HG02571 (cell line): ENCODE results near the gene KDM2B.

ENCODE experiments used
- ATAC-seq: cut with Tn5 transposase; IDR thresholded peaks from one replicate; pipeline ENCODE4 v1.9.1; 2021; ENCODE audit warnings: mild to moderate bottlenecking, moderate library complexity; ENCODE audit not compliant: unreplicated experiment

KDM2B gene

DNA sequence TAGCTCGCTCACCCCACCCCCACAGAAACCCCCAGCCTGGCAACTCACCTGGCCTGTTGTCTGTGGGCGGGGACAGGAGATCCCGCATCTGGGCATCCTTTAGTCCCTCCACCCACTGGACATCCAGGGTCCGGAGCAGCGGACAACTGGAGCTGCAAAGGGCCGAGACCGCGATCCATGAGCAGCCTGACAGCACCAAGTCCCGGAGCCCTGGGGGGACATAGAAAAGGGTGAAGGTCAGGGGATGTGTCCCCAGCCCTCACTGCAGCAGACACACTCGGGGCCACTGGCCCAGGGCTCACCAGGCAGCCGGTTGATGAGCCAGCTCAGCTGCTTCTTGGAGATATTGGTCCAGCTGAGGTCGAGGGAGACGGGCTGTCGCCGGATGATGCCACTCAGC, 140.1 kb downstream of the KDM2B start:
- ATAC-seq: no peak

DNA sequence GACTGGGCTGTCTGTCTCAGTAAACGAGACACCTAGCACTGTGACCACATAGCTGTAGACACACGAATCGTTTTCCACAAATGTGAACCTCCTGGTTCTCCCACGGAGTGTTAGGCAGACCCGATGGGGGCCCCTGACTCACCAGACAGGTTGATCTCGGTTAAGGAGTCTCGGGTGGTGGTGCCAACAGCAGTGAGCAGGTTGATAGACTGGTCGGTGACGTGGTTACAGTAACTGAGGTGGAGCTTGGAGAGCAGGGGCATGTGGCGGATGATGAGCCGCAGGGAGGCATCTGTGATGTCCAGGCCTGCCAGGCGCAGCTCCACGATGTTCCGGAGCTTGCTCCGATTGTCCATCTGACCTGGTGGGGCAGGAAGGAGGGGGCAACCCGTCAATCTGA, 141.1 kb downstream of the KDM2B start:
- no peak for ATAC-seq

GRCh38 chr12:121438905-121439304, 141.9 kb downstream of the KDM2B start:
- ATAC-seq: no peak

DNA sequence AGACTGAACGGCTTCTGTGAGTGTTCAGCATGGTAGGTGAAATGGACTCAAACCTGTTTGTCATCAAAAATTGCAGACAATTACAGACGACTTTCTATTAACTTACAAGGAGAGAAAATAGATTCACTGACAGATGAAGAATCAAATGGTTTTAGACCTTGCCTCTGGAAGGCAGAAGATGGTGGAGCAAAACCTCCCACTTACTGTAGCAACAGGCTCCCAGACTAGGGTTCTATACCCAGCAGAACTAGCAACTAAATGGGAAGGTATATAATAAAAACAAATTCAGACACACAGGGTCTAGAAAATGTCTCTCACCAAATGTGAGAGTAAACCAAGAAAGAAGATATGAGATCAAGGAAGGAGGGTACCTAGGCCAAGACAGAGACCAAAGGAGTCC, 144.1 kb downstream of the KDM2B start:
- ATAC-seq: no peak

GRCh38 chr12:121432740-121433480, 147.9 kb downstream of the KDM2B start:
- ATAC-seq: no peak

- no peak for ATAC-seq
These were observed 149.9 kb downstream of the KDM2B start for GRCh38 chr12:121430833-121431415.

- ATAC-seq: no peak
These were observed 151.9 kb downstream of the KDM2B start for GRCh38 chr12:121428883-121429282.

DNA sequence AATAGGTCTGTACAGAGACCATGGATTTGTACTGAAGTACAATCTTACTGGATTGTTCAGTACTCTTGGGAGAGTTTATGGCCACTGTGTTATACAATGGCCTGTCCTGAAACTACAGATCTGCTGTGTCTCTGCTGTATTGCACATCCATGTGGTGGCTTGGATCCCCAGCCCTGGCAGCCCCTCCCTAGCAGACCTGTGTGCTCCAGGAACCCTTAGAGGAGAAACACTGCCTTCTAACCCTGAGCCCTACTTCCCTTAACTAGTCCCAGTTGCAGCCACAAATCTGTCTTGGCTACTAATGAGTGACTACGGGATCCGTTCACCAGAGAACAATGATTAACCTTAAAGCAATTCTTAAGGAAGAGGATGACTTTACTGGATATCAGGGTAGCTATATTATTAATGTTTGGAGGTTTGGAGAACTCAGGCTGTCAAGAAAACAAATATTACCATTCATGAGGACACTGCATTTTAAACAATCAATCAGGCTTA, 153.2 kb downstream of the KDM2B start:
- no peak for ATAC-seq

- no peak for ATAC-seq
These were observed 156.2 kb downstream of the KDM2B start for GRCh38 chr12:121424624-121424975.

- no peak for ATAC-seq
These were observed 156.9 kb downstream of the KDM2B start for GRCh38 chr12:121423682-121424623.

GRCh38 chr12:121423253-121423652, 157.6 kb downstream of the KDM2B start:
- ATAC-seq: no peak

- no peak for ATAC-seq
These were observed 160.7 kb downstream of the KDM2B start for GRCh38 chr12:121420109-121420508.

GRCh38 chr12:121417847-121418246, 163.0 kb downstream of the KDM2B start:
- no peak for ATAC-seq

DNA sequence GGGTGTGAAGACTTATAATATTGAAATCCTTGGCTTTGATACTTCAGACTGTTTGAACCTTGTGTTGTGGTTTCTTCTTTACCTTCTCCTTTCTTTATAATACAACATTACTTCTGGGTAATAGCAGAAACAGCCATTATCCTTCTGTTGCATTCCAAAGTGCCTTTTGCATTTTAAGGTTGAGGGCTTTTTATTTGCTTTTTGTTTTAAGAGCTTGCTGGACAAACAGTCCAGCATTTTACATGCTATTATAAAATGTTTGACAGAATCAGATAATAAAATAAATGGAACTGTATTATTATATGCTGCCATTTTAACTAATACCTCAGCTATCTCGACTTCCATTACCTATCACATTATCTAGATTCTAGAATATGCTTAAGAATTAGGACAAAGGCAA, 166.9 kb downstream of the KDM2B start:
- no peak for ATAC-seq

GRCh38 chr12:121405211-121405610, 175.6 kb downstream of the KDM2B start:
- ATAC-seq: no peak

DNA sequence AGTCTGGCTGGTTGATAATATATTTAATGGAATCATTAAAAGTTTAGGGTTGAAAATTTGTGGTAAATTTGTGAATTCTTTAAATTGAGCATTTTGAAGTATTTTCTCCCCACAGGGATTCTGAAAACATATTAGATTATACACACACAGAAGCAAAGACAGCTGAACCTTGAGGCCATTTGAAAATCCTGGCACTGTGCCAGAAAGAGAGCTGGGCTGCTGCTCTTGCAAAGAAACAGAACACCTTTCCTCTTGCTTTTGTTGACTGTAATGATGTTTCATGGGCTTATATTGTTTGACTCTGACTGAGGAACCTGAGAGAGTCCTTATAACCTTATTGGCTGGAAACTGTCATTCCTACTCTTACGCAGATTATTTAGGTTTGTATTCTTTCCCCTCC, 176.1 kb downstream of the KDM2B start:
- ATAC-seq: no peak

- no peak for ATAC-seq
These were observed 177.1 kb downstream of the KDM2B start for GRCh38 chr12:121403721-121404120.

DNA sequence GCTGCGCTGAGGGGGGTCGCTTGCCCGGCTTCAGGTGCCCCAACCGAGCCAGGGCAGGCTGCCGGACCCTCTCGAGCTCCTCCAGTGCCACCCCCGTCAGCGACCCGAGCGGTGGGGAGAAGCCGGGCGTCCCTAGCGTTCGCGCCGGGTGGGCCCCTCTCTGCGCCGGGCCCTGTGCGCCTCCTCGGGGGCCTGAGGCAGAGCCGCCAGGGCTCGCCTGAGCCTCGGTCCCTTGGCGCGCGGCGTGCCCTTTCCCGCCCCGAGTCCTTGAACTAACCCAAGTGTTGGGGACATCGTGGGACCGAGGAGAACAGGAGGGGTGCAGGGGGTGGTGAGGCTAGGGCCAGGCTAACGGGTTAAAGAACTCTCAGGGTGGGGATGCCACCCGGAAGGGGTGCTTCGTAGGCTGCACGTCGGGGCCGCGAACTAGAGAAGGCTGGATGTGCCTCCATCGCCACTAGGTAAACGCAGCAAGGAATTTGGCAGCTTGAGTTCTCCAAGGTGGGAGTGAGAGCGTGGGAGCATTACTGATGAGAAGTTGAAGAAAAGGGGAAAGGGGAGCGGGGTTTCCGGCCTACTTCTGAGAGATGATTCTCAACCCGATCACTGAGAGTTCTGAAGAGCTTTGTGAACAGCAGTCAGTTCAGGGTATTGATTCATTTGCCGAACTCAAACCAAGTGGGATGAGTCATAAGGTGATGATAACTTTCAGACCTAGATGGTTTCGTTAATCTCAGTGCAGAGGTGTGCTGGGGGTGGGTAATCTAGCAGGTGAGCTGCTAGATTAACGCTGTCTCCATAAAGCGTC, 180.3 kb downstream of the KDM2B start:
- peak; percentile 31 for ATAC-seq

DNA sequence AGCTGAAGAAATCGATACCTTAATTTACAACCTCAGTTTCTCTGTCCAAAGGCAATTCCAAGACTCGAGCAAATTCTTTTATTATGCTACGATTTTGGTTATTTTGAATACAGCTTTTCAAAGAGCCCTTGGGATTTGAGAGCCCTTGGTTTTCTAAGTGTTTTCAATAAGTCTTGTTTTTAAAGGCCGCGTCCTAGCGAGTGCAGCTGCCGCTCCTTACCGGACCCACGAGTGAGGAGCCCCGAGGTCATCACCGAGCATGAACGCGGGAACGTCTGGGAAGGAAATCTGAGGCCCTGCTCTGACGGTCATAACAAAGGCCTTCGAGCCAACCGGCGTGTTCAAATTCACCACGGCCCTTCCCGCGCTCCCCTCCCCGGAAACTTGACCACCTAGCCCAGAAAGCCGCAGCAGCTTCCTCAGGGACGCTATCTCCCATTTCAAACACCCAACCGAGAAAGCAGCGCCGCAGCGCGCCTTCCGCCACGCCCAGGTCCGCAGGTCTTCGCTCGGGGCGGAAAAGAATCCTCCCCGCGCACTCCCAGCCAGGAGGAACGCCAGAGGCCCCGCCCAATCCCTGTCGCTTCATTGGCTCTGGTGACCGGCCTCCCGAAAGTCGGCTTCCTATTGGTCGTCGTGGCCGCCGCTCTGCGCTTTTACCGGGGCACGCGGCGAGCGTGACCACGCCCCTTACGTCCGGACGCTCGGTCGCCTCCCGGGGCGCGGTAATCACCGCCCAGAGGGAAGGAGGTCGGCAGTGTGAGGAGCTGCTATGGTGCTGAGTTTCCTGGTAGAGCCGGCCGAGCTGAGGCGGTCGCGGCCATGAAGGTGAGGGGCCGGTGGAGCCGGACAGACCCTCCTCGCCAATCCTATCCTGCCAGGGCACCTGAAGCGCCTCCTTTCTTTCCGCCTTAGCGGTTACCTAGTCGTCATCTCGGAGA, 181.2 kb downstream of the KDM2B start, which contains the start of gene RNF34:
RNF34 (plus strand) TSS at position 728 of the 941 bp plus-strand sequence; CDS start at position 823, 95 bp downstream.
- ATAC-seq: peak; percentile 93
